Measurements from ENCODE around the gene SYCP2. TPM values are rescaled to one million over a fixed set of nuclear protein-coding genes. Genes with fewer than 3 reads are reported as not detected.

SYCP2 gene
- polyA plus RNA-seq, 1 experiment: 0.24 TPM

DNA sequence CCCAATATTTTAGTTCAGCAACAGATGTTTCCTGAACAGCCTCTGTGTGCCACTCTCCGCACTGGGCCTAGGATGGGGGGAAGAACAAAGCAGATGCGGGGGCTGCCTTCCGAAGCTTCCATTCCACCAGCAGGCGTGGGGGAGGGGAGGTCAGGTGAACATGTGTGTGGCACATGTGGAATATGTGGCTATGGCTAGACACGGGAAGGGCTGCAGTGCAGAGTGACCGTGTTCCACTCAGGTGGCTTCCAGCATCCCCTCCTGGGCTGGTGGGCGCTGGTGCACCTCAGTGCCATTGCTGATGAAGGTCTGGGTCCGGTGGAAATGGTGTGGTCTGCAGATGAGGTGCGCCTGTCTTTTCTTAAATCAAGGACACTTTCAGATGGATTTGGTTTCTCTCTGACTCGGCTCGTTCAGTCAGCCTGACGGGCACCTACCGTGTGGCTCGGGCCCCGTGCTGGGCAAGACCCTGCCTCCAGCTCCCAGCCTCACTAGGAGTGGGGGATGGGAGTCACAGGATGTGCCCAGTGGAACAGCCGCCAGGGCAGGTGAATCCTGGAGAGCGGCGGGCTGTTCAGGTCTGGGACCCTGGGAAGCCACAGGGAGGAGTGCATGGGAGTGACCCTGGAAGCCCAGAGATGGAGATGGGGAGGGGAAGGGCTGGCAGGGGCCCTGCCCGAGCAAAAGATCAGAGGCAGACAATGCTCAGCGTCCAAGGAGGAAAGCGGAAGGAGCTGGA is 111.0 kb downstream of the SYCP2 start:
- CTCF ChIA-PET: no interaction called here
- no peak overlapping the region for H3K27ac ChIP-seq (ENCODE audit: low read depth, low read length)
- H3K27me3 ChIP-seq (ENCODE audit: control insufficient read depth, insufficient read depth, low read length): no peaks in the 10 kb centered on the region
- H3K4me3 ChIP-seq (ENCODE audit: low read depth, low read length): no peak overlapping the region
- H3K9me3 ChIP-seq (ENCODE audit: control insufficient read depth, insufficient read depth, low read length): peaks cover 16% of the 10 kb centered on the region
- POLR2A ChIA-PET: no interaction called here
- DNase-seq (ENCODE audit: low read depth, low spot score): no peak
- TF ChIP-seq CTCF (IDR thresholded peaks at IDR 0.05; ENCODE audit: low read depth, low read length): no peak

DNA sequence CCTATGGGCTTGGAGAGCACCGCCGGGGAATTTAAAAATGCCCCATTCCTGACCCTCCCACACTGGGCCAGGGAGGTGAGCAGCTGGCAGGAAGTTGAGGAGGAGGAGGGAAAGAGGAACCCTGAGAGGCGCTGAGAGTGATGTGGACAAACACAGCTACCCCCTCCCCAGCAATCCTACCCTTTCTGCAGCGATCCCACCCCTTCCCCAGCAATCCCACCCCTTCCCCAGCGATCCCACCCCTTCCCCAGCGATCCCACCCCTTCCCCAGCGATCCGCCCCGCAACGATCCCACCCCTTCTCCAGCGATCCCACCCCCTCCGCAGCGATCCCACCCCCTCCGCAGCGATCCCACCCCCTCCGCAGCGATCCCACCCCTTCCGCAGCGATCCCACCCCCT is 111.6 kb downstream of the SYCP2 start:
- Histone ChIP-seq H3K27ac (ENCODE audit: low read depth, low read length) (no peak overlapping the region), H3K4me3 (ENCODE audit: low read depth, low read length) (no peak overlapping the region), H3K9me3 (ENCODE audit: control insufficient read depth, insufficient read depth, low read length) (peaks cover 16% of the 10 kb centered on the region), H3K27me3 (ENCODE audit: control insufficient read depth, insufficient read depth, low read length) (no peaks in the 10 kb centered on the region)
- ChIA-PET CTCF (no interaction called here), POLR2A (no interaction called here)
- DNase-seq (ENCODE audit: low read depth, low spot score): no peak
- TF ChIP-seq CTCF (IDR thresholded peaks at IDR 0.05; ENCODE audit: low read depth, low read length): no peak

DNA sequence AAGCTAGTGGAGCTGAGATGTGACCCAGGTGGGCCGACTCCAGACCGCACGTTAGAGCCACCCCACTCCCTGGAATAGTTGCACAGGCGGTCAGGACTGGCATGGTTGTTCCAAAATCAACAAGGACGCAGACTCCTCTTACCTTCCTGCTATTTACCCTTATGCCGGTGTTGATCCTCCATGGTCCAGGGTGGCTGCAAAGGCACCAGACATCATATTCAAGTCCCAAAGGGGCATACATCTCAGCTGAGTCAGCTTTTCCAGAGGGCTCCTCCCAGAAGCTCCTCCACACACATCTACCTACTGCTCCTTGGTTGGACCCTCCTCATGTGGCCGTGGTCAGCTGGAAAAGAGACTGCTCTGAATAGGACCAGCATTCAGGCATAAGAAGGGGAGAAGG is 112.2 kb downstream of the SYCP2 start:
- no peaks in the 10 kb centered on the region for H3K27me3 ChIP-seq (ENCODE audit: control insufficient read depth, insufficient read depth, low read length)
- no peak for TF ChIP-seq CTCF (IDR thresholded peaks at IDR 0.05; ENCODE audit: low read depth, low read length)
- DNase-seq (ENCODE audit: low read depth, low spot score): no peak
- no peak overlapping the region for H3K27ac ChIP-seq (ENCODE audit: low read depth, low read length)
- CTCF ChIA-PET: no interaction called here
- POLR2A ChIA-PET: no interaction called here
- H3K9me3 ChIP-seq (ENCODE audit: control insufficient read depth, insufficient read depth, low read length): peaks cover 16% of the 10 kb centered on the region
- no peak overlapping the region for H3K4me3 ChIP-seq (ENCODE audit: low read depth, low read length)

- POLR2A ChIA-PET: no interaction called here
- Histone ChIP-seq H3K27me3 (ENCODE audit: control insufficient read depth, insufficient read depth, low read length) (no peaks in the 10 kb centered on the region), H3K9me3 (ENCODE audit: control insufficient read depth, insufficient read depth, low read length) (peaks cover 16% of the 10 kb centered on the region), H3K27ac (ENCODE audit: low read depth, low read length) (no peak overlapping the region), H3K4me3 (ENCODE audit: low read depth, low read length) (no peak overlapping the region)
- no peak for TF ChIP-seq CTCF (IDR thresholded peaks at IDR 0.05; ENCODE audit: low read depth, low read length)
- no peak for DNase-seq (ENCODE audit: low read depth, low spot score)
- CTCF ChIA-PET: no interaction called here
Observed at GRCh38 chr20:59820204-59821041, 113.0 kb downstream of the SYCP2 start.

Measured in AG04450 (cell line).